Astrocyte (in vitro differentiated cells and primary cell): Measurements from ENCODE around the gene EPB41. TPM values are rescaled to one million over a fixed set of nuclear protein-coding genes. Genes with fewer than 3 reads are reported as not detected.

Source experiments
- DNase-seq: peaks from one replicate; pipeline ENCODE4 v3.0.0-alpha.2; 2010; ENCODE audit warnings: low read depth
- FAIRE-seq: peaks from 2 replicates; lab custom pipeline; 2011; peaks lifted over from hg19 to GRCh38; lab: Jason Lieb, UNC
- H2AFZ ChIP-seq: 2 replicates; pipeline ENCODE4 v1.6.0; 2012; ENCODE audit warnings: low read depth, low read length, inconsistent platforms
- H3K27ac ChIP-seq: 2 replicates; pipeline ENCODE4 v1.5.1; 2011; ENCODE audit warnings: low read depth, low read length, inconsistent platforms
- H3K27me3 ChIP-seq: 2 replicates; pipeline ENCODE4 v1.6.0; 2011; ENCODE audit warnings: low read length, inconsistent platforms; ENCODE audit not compliant: insufficient read depth
- H3K36me3 ChIP-seq: 2 replicates; pipeline ENCODE4 v1.5.1; 2011; ENCODE audit warnings: low read length, inconsistent platforms; ENCODE audit not compliant: insufficient read depth
- H3K4me1 ChIP-seq: 2 replicates; pipeline ENCODE4 v1.5.1; 2011; ENCODE audit warnings: low read length, inconsistent platforms; ENCODE audit not compliant: insufficient read depth
- H3K4me2 ChIP-seq: 2 replicates; pipeline ENCODE4 v1.6.0; 2012; ENCODE audit warnings: low read length, inconsistent platforms
- H3K4me3 ChIP-seq: 2 replicates; pipeline ENCODE4 v1.5.1; 2011; ENCODE audit warnings: low read depth, mild to moderate bottlenecking, low read length, inconsistent platforms; ENCODE audit not compliant: insufficient read depth
- H3K79me2 ChIP-seq: 2 replicates; pipeline ENCODE4 v1.6.0; 2012; ENCODE audit warnings: mild to moderate bottlenecking, low read length, inconsistent platforms; ENCODE audit not compliant: insufficient read depth
- H3K9ac ChIP-seq: 2 replicates; pipeline ENCODE4 v1.6.0; 2012; ENCODE audit warnings: mild to moderate bottlenecking, low read length, inconsistent platforms
- H3K9me3 ChIP-seq: 2 replicates; pipeline ENCODE4 v1.5.1; 2012; ENCODE audit warnings: low read depth, mild to moderate bottlenecking, low read length, inconsistent platforms; ENCODE audit not compliant: insufficient read depth
- H4K20me1 ChIP-seq: 2 replicates; pipeline ENCODE4 v1.6.0; 2012; ENCODE audit warnings: low read length, inconsistent platforms; ENCODE audit not compliant: insufficient read depth
- H3K27ac Mint-ChIP-seq: one replicate; pipeline ENCODE4 v1.8.0; 2021; ENCODE audit warnings: mild to moderate bottlenecking, mixed read lengths; ENCODE audit not compliant: unreplicated experiment
- H3K27me3 Mint-ChIP-seq: one replicate; pipeline ENCODE4 v1.8.0; 2021; ENCODE audit warnings: low read depth, mixed read lengths; ENCODE audit not compliant: unreplicated experiment
- H3K36me3 Mint-ChIP-seq: one replicate; pipeline ENCODE4 v1.8.0; 2021; ENCODE audit warnings: low read depth, mixed read lengths; ENCODE audit not compliant: unreplicated experiment
- H3K4me1 Mint-ChIP-seq: one replicate; pipeline ENCODE4 v1.8.0; 2021; ENCODE audit warnings: low read depth, mixed read lengths; ENCODE audit not compliant: unreplicated experiment
- H3K4me3 Mint-ChIP-seq: one replicate; pipeline ENCODE4 v1.8.0; 2021; ENCODE audit warnings: mild to moderate bottlenecking, moderate library complexity, mixed read lengths; ENCODE audit not compliant: unreplicated experiment
- H3K9me3 Mint-ChIP-seq: one replicate; pipeline ENCODE4 v1.8.0; 2021; ENCODE audit warnings: mild to moderate bottlenecking, mixed read lengths; ENCODE audit not compliant: unreplicated experiment
- EZH2 ChIP-seq: IDR thresholded peaks from 2 replicates; pipeline ENCODE4 v1.6.1; 2012; ENCODE audit warnings: mild to moderate bottlenecking, low read length, inconsistent platforms; ENCODE audit not compliant: insufficient read depth
- total RNA-seq: library from RNA; stranded (reverse); gene quantifications from 2 replicates; pipeline ENCODE4 v1.2.1, GENCODE V29; 2021
- TF ChIP-seq, protein P1 (sequence below): IDR thresholded peaks from 2 replicates; pipeline ENCODE4 v1.5.1; 2011; ENCODE audit warnings: low read depth, mild to moderate bottlenecking, inconsistent platforms, low read length, moderate library complexity; ENCODE audit not compliant: insufficient read depth

Gene EPB41
- total RNA-seq, 1 donor from 2014 or later, result 13.9 TPM

DNA sequence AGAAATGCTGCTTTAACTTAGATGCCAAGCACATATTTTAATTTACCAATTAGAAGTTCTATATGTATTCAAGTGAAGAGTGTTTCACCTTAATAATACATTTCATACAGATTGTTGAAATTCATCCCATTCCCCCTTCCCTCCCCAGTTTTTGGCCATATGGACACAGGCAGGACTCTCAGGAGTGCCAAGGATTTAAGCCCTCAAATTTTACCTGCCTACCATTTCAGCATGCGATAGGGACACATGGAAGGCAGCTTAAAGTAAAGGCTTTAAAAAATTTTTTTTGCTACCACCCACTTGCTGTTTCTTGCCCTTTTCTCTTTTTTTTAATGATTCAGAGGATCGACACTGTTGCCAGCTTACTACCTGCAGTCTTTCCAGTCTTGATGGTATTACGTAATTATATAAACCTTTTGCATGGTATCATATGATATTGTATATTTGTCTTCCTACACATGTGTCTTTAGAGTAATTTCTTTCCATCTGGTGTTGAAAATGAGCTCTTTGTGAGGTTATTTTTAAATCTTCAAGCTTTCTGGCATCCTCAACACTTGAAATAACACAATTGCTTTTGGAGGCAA, 7.0 kb downstream of the EPB41 start:
- H4K20me1 ChIP-seq, result no peaks in the 10 kb centered on the region
- Mint-ChIP-seq H3K36me3 (no peaks in the 10 kb centered on the region), H3K4me3 (peak overlapping the region; percentile 60), H3K27ac (no peak overlapping the region), H3K9me3 (no peaks in the 10 kb centered on the region), H3K27me3 (no peaks in the 10 kb centered on the region), H3K4me1 (no peaks in the 10 kb centered on the region)
- no peaks in the 10 kb centered on the region for H3K79me2 ChIP-seq
- FAIRE-seq, result no peak
- no peak overlapping the region for H3K4me3 ChIP-seq
- no peak overlapping the region for H3K27ac ChIP-seq
- no peak for DNase-seq
- H3K4me2 ChIP-seq, result no peak overlapping the region
- H3K9me3 ChIP-seq, result no peaks in the 10 kb centered on the region
- H3K36me3 ChIP-seq, result no peaks in the 10 kb centered on the region
- H3K27me3 ChIP-seq, result no peaks in the 10 kb centered on the region
- no peak overlapping the region for H2AFZ ChIP-seq
- H3K9ac ChIP-seq, result no peak overlapping the region
- H3K4me1 ChIP-seq, result no peaks in the 10 kb centered on the region
- TF ChIP-seq, protein P1, sequence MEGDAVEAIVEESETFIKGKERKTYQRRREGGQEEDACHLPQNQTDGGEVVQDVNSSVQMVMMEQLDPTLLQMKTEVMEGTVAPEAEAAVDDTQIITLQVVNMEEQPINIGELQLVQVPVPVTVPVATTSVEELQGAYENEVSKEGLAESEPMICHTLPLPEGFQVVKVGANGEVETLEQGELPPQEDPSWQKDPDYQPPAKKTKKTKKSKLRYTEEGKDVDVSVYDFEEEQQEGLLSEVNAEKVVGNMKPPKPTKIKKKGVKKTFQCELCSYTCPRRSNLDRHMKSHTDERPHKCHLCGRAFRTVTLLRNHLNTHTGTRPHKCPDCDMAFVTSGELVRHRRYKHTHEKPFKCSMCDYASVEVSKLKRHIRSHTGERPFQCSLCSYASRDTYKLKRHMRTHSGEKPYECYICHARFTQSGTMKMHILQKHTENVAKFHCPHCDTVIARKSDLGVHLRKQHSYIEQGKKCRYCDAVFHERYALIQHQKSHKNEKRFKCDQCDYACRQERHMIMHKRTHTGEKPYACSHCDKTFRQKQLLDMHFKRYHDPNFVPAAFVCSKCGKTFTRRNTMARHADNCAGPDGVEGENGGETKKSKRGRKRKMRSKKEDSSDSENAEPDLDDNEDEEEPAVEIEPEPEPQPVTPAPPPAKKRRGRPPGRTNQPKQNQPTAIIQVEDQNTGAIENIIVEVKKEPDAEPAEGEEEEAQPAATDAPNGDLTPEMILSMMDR, result no peak
- TF ChIP-seq EZH2, result no peak

DNA sequence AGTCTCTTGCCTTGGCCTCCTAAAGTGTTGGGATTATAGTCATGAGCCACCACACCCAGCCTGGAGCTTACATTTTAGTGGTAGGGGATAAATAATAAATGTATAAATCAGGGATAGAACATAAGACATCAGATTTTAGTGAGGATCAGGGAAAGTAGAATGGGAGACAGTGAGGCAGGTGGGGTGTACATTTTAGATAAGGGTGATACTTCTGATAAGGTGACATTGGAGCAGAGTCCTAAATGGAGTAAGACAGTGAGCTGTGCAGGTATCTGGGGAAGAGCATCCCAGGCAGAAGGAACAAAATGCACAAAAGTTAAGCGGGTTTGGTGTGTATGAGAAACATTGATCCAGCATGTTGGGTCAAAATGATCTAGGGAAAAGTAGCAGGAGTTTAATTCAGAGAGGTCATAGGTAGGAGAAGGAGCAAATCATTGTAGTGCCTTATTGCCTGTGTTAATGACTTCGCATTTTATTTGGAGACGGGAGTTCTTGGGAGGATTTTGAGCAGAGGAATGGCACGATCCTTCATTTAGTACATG, 11.1 kb downstream of the EPB41 start:
- Histone ChIP-seq H3K4me3 (no peak overlapping the region), H3K4me1 (peaks cover 3% of the 10 kb centered on the region), H3K27me3 (no peaks in the 10 kb centered on the region), H3K9me3 (no peaks in the 10 kb centered on the region), H3K4me2 (no peak overlapping the region), H3K27ac (no peak overlapping the region), H4K20me1 (no peaks in the 10 kb centered on the region), H3K9ac (no peak overlapping the region), H3K36me3 (no peaks in the 10 kb centered on the region), H3K79me2 (no peaks in the 10 kb centered on the region), H2AFZ (no peak overlapping the region)
- no peaks in the 10 kb centered on the region for H3K9me3 Mint-ChIP-seq
- DNase-seq (no peak), FAIRE-seq (no peak)
- TF ChIP-seq EZH2, result no peak
- TF ChIP-seq, protein P1, result no peak
- H3K4me3 Mint-ChIP-seq, result no peak overlapping the region
- H3K27me3 Mint-ChIP-seq, result no peaks in the 10 kb centered on the region
- H3K27ac Mint-ChIP-seq, result no peak overlapping the region
- H3K36me3 Mint-ChIP-seq, result no peaks in the 10 kb centered on the region
- H3K4me1 Mint-ChIP-seq, result peaks cover 18% of the 10 kb centered on the region

DNA sequence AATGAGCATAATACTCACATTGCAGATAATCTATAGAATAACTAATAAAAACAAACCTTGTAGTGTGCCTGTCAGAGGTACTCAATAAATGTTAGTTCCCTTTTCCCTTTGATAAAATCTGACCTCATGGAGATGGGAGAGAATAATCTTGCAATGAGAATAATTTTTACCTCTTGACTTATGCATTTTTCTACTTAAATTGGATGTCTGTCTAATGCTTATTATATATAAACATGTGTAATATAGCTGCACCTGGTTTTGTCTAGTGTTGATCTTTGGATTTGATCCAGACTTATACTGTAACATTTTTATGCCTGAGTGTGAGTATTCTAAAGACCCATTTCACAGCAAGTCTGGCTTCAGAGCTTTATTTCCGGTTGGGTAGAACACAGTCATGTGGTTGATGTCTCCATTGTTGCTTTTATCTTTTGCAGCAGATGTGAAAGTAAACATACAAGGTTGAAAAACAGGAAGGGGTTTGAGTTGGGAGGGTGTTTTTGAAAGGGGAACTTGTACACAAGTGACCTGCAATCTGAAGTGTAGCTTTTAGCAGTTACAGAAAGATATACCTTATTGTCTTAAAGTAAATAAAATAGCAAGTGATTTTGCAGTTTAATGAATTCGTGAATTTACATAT, 12.4 kb downstream of the EPB41 start:
- H3K4me2 ChIP-seq, result no peak overlapping the region
- no peaks in the 10 kb centered on the region for H3K9me3 Mint-ChIP-seq
- H3K9ac ChIP-seq, result no peak overlapping the region
- no peak overlapping the region for H3K27ac ChIP-seq
- H3K79me2 ChIP-seq, result no peaks in the 10 kb centered on the region
- H3K4me1 Mint-ChIP-seq, result peaks cover 18% of the 10 kb centered on the region
- DNase-seq (no peak), FAIRE-seq (no peak)
- H3K27me3 Mint-ChIP-seq, result no peaks in the 10 kb centered on the region
- H2AFZ ChIP-seq, result no peak overlapping the region
- TF ChIP-seq, protein P1, result no peak
- TF ChIP-seq EZH2, result no peak
- H4K20me1 ChIP-seq, result no peaks in the 10 kb centered on the region
- H3K4me1 ChIP-seq, result peaks cover 3% of the 10 kb centered on the region
- no peaks in the 10 kb centered on the region for H3K36me3 Mint-ChIP-seq
- no peaks in the 10 kb centered on the region for H3K27me3 ChIP-seq
- H3K4me3 Mint-ChIP-seq, result no peak overlapping the region
- H3K4me3 ChIP-seq, result no peak overlapping the region
- peak overlapping the region; percentile 29 for H3K27ac Mint-ChIP-seq
- H3K36me3 ChIP-seq, result no peaks in the 10 kb centered on the region
- H3K9me3 ChIP-seq, result no peaks in the 10 kb centered on the region
